SK-N-MC (cell line): ENCODE measurements around the gene ACCS.

ENCODE experiments used
- DNase-seq: peaks from one replicate; pipeline ENCODE4 v3.0.0-alpha.2; 2011; ENCODE audit warnings: low read depth, low spot score
- H3K27ac ChIP-seq: fragments of 200-600 bp; sonication (generic); 2 replicates; pipeline ENCODE4 v1.5.1; 2016; ENCODE audit warnings: mixed run types
- H3K36me3 ChIP-seq: fragments of 200-600 bp; sonication (generic); 2 replicates; pipeline ENCODE4 v1.6.1; 2017; ENCODE audit warnings: antibody characterized with exemption, low read length, mixed read lengths; ENCODE audit not compliant: insufficient read depth
- H3K4me3 ChIP-seq: fragments of 200-600 bp; sonication (generic); 2 replicates; pipeline ENCODE4 v1.5.1; 2016
- H3K9ac ChIP-seq: fragments of 200-600 bp; sonication (generic); 2 replicates; pipeline ENCODE4 v1.8.0; 2017; ENCODE audit warnings: mixed run types, mixed read lengths; ENCODE audit not compliant: insufficient read length
- H3K9me3 ChIP-seq: fragments of 200-600 bp; sonication (generic); 2 replicates; pipeline ENCODE4 v1.6.1; 2017; ENCODE audit warnings: low read depth, mild to moderate bottlenecking, antibody characterized with exemption, low read length, moderate library complexity, mixed read lengths
- EZH2 ChIP-seq: fragments of 200-600 bp; sonication (generic); IDR thresholded peaks from one replicate; pipeline ENCODE4 v1.6.1; 2017; ENCODE audit warnings: antibody characterized with exemption
- FOXP2 ChIP-seq: optimal IDR thresholded peaks from 2 replicates; pipeline ENCODE3; 2011; ENCODE audit warnings: mild to moderate bottlenecking, moderate library complexity; ENCODE audit not compliant: insufficient read depth; ENCODE audit errors: extremely low read length, control extremely low read depth
- POLR2AphosphoS5 ChIP-seq: IDR thresholded peaks from 2 replicates; pipeline ENCODE4 v1.6.1; 2012; ENCODE audit warnings: mild to moderate bottlenecking, low read depth, low read length, borderline replicate concordance

ACCS gene

DNA sequence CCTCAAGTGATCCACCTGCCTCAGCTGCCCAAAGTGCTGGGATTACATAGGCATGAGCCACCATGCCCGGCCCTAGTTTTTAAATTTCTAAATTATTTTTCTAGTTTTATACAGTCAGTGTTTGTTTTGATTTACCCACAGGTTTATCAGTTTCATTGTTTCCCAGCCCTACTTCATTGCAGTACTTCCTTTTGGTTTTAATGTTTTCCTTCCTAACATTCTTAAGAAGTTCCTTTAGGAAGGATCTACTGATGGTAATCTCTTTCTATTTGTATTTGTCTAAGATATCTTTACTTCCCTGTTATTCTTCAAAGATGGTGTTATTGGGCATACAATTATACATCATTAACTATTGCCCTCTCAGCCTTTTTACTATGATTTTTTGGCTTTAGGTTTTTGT is 24.5 kb downstream of the ACCS start:
- TF ChIP-seq EZH2 (no peak), FOXP2 (no peak), POLR2AphosphoS5 (no peak)
- no peak for DNase-seq
- no peaks in the 10 kb centered on the region for H3K36me3 ChIP-seq

GRCh38 chr11:44094260-44094868 is 28.3 kb downstream of the ACCS start:
- Histone ChIP-seq H3K4me3 (no peak overlapping the region), H3K36me3 (no peaks in the 10 kb centered on the region), H3K27ac (no peak overlapping the region), H3K9me3 (no peaks in the 10 kb centered on the region), H3K9ac (no peak overlapping the region)
- peak; percentile 77 for DNase-seq
- TF ChIP-seq EZH2 (no peak), POLR2AphosphoS5 (no peak)

More for the DNA sequence above, 24.5 kb downstream of the ACCS start:
- H3K4me3 ChIP-seq = no peak overlapping the region
- H3K9ac ChIP-seq = no peak overlapping the region
- H3K9me3 ChIP-seq = no peaks in the 10 kb centered on the region
- H3K27ac ChIP-seq = no peak overlapping the region

- DNase-seq = no peak
- H3K9ac ChIP-seq = peak within 1 kb of the TSS; percentile 81
- H3K36me3 ChIP-seq = no peaks in the 10 kb centered on the region
- no peaks in the 10 kb centered on the region for H3K9me3 ChIP-seq
- H3K4me3 ChIP-seq = peak within 1 kb of the TSS; percentile 96
- TF ChIP-seq EZH2 (no peak), POLR2AphosphoS5 (peak; percentile 56; the same call in 1 of the 2 replicates), FOXP2 (no peak)
- H3K27ac ChIP-seq = no peak within 1 kb of the TSS
Measured at GRCh38 chr11:44095506-44096359, 29.7 kb downstream of the ACCS start, which contains the start of gene EXT2. TSS of gene EXT2 (plus strand) at chr11:44095678. CDS start at chr11:44107713, 12,035 bp downstream.

GRCh38 chr11:44096360-44097185 is 30.5 kb downstream of the ACCS start:
- Histone ChIP-seq H3K36me3 (no peaks in the 10 kb centered on the region), H3K4me3 (peak overlapping the region; percentile 96), H3K9ac (peak overlapping the region; percentile 81), H3K9me3 (no peaks in the 10 kb centered on the region), H3K27ac (no peak overlapping the region)
- no peak for DNase-seq
- TF ChIP-seq POLR2AphosphoS5 (no peak), FOXP2 (no peak), EZH2 (no peak)

GRCh38 chr11:44097821-44098220 is 31.8 kb downstream of the ACCS start:
- Histone ChIP-seq H3K9me3 (no peaks in the 10 kb centered on the region), H3K27ac (no peak overlapping the region), H3K36me3 (no peaks in the 10 kb centered on the region), H3K4me3 (no peak overlapping the region), H3K9ac (no peak overlapping the region)
- no peak for DNase-seq
- TF ChIP-seq POLR2AphosphoS5 (no peak), FOXP2 (no peak), EZH2 (no peak)

DNA sequence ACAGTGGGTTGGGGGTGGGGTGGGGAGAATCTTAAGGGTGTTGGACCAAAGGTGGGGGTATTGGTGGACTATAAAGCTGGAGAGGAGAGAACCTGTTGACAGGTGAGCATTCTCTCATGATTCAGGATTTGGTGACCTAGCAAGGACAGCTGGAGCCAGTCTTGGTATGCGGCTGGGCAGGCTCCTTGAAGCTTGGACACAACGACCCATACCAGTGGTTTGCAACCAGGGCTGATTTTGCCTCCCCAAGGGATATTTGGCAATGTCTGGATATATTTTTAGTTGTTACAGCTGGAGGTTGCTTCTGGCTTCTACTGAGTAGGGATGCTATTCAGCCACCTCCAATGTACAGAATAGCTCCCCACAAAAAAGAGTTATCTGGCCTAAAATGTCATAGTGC is 35.0 kb downstream of the ACCS start:
- no peak for TF ChIP-seq POLR2AphosphoS5
- no peak for TF ChIP-seq EZH2
- no peak for TF ChIP-seq FOXP2
- Histone ChIP-seq H3K27ac (no peak overlapping the region), H3K36me3 (no peaks in the 10 kb centered on the region), H3K9ac (no peak overlapping the region), H3K4me3 (no peak overlapping the region), H3K9me3 (no peaks in the 10 kb centered on the region)
- DNase-seq = no peak

DNA sequence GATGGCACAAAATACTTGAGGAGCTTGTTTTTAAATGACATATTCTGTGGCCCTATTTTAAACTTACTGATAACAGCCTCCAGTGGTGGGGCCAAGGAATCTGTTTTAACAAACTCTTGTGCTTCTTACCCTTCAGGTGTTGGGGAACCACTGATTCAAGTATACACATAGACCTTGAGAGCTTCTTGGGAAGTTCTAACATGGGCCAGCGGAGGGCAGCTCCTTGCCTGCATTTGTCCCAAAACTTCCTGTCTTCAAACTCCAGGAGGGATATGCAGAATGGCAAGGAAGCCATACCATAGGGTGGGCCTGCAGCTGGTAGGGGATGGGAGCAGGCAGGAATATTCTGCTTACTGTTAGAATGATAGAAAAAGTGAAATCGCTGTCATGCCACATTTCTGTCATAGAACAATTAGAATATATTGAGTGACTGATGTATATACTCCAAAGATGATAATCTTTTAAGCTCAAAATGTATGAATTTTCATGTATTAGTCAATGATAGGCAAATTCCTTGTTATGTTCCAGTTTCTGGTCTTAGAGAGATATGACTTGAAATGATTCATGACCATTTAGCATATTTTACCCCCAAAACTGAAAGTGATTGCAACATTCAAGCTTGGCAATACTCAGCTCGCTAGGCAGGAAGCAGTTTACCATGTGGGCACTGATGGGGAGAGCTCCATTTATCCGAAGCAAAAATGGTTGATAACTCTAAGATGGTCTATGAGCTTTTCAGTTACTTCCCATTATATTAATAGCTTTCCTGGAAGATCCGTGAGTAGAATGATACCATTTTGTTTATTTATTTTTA is 38.6 kb downstream of the ACCS start:
- no peak overlapping the region for H3K9ac ChIP-seq
- no peaks in the 10 kb centered on the region for H3K9me3 ChIP-seq
- TF ChIP-seq EZH2 = no peak
- TF ChIP-seq FOXP2 = no peak
- TF ChIP-seq POLR2AphosphoS5 = no peak
- DNase-seq = no peak
- no peak overlapping the region for H3K4me3 ChIP-seq
- peaks cover 13% of the 10 kb centered on the region for H3K36me3 ChIP-seq
- H3K27ac ChIP-seq = no peak overlapping the region
